Activated CD8-positive, alpha-beta memory T cell treated with anti-CD3 and anti-CD28 coated beads, Interleukin-2, amount 50 U/mL, for 24 hours (primary cell): ENCODE results near the gene AP1M1.
"Not testable (repeated sequence)": the region's sequence is repeated elsewhere in the genome, so short reads cannot be mapped to it uniquely, and the experiment has no call there.

ENCODE experiments used
- DNase-seq: peaks from one replicate; pipeline ENCODE4 v3.0.0-alpha.2; 2020; ENCODE audit errors: extremely low read depth

Gene AP1M1

DNA sequence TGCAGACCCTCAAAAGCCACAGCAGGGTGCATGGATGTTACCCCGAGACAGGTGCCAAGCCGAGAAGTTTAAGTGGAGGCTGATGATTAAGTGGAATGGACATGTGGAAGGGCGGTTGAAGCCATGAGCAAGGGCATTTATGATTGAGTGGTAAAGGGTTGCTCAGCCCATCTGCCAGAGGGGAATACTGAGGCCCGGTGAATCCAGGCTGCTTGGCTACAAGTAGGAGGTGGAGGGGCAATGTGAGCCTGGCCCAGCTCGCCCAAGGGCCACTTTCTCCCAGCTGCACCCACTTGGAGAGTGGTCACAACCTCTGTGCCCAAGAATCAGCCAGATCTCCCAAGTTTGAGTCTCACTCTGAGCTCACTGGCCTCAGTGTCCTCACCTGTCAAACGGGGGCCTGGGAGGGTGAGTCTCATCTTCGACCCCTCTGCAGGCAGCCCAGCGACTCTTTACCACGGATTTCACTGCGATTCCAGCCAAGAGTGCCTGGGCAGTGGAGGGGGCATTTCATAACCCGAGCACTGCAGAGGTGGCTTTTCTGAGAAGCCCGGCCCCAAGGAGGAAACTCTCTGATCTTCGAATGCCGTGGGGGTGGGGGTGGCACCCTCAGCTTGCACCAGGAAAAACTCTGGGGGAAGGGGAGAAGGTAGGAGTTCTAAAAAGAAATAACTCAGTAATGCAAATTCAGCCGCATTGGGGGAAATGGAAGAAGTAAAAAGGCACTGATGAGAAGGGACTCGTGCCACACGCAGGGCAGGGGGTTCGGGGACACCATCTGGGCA is 64.1 kb downstream of the AP1M1 start:
- DNase-seq: no peak

DNA sequence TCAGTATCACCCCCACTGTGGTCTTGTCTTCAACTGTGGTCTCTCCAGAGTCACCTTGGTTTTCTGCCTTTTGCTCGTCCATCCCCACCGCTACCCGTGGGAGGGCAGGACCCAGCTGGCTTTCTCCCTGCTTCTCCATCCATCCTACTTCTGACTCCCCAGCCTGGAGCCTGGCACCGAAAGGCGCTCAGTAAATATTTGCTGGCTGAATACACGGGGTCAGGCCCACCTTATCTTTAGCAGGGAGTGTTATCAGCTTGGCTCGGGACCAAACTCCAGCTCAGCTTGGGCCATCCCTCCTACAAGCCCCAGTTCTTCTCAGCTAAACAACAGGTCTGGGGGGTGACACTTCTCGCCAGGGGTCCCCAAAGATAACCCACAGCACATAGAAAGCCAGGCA is 64.9 kb downstream of the AP1M1 start:
- no peak for DNase-seq

DNA sequence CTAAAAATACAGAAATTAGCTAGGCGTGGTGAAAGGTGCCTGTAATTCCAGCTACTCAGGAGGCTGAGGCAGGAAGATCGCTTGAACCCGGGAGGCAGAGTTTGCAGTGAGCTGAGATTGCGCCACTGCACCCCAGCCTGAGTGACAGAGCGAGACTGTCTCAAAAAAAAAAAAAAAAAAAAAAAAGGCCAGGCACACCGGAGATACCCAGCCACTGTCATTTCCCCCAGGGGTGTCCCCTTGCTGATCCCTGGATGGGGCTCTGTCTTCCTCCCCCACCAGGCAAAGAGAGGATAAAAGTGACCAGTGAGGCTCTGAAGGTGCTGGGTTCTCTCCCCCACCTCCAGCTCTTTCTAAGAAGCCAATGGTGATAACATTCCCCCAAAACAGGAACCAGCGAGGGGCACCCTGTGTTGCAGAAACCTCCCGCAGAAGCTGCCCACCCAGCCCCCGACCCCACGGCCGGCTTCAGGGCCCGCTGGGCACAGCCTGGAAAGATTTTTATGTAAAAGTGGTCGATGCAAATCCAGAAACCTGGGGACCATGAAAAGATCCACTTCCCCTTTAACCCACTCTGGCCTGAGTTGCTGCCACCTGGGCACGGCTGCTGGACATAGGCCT is 65.5 kb downstream of the AP1M1 start:
- DNase-seq: no peak

DNA sequence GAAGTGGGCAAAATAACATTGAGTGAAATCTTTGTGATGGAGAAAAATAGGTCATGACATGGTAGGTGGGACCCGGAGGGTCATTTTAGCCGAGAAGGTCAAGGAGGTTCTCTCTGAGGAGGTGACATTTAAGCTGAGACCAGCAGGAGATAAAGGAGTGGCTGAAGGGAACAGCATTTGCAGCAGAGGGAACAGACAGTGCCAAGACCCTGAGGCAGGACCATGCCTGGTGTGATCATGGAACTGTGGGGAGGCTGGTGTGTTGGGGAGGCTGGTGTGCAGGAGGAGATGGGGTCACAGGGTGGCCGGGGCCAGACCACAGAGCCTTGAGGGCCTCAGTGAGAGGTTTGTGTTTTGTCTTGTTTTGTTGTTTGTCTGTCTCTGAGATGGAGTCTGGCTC is 67.5 kb downstream of the AP1M1 start:
- DNase-seq: no peak

DNA sequence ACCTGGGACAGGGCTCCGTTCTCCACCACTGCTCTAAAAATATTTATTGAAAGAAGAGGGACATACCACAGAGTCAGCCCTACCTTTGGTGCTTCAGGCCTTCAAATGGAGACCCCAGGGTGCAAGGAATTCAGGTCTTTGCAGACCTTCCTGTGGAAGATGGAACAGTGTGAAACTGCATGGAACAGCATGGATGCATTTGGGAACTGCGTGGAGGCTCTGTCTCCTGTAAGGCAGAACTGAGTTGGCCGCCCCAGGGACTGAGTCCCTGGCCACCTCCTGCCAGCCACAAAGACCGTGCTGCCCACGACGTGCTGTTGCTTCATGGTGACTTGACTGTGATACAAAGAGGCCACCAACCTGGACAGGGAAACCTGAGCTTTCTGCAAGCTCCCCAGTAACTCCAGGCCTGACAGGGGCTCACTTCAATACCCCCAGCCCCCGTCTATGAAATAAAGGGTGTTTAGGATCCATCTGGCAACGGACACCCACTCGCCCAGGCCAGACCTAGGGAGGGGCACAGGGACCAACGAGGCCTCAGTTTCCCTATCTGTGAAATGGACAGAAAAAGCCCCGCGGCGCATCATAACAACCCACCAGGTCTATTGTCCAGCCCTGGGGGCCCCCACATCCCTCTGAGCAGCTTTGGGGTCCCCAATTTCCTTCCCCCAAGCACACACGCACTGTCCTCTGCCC is 68.3 kb downstream of the AP1M1 start:
- no peak for DNase-seq

DNA sequence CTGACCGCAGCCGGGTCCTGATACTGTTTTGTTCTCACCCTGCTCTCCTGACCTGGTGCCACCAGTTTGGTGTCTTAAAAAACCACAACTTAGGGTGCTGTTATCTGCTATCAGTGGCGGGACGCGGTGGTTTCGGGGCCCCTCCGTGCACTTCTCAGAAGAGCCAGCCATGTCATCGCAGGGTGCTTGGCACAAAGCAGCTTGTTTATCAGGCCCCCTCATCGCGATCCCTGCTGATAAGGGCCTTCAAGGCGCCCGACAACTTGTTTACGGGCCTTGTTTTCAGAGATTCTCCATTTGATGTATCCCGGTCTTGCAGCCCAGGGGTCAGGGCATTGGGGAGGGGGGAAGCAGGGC is 68.9 kb downstream of the AP1M1 start:
- DNase-seq: peak; percentile 23

DNA sequence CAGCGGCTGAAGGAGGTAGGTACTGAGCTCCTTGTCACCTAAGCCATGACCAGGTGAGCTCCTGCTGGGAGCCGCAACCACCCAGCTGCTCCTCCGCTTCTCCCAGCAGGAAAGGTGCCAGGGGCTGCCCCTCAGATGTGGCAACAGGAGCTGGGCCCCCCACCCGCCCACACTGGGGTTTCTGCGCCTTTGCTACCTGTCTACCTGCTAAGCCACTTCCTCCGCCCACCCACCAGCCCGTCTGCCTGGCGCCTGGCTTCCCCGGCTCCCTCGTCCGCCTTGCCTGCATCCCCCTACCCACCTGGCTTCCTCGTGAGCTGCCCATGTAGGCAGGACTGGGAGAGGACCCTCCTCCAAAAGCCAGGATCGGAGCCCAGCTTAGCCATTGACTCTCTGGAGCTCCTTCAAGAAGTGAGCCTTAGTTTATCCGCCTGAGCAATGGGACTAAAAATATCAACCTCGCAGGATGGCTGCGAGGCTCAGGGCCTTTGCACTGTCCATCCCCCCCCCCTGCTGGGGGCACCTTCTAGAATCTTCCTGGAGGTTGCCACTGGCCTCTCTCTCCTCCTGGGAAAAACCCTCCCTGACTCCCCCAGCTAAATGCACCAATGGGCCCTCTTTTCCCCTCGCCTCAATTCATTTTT is 71.1 kb downstream of the AP1M1 start:
- no peak for DNase-seq

DNA sequence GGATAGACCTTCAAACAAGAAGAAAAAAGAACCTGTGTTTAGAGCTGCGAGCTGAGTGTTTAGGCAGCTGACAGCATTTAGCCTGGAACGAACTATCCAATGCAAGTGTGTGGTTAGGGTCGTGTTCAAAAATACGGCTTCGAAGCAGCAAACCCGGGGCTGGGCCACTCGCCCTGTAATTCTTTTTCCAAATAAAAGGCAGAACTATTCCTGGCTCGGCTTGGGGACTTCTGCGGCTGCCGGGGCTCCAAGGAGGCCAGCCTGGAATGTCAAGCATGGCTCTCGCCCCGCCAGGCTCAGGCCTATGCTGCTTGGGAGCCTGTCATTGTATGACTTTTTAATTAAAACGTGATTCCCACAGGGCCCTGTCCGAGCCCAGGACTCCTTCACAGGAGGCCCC is 75.2 kb downstream of the AP1M1 start:
- no peak for DNase-seq

DNA sequence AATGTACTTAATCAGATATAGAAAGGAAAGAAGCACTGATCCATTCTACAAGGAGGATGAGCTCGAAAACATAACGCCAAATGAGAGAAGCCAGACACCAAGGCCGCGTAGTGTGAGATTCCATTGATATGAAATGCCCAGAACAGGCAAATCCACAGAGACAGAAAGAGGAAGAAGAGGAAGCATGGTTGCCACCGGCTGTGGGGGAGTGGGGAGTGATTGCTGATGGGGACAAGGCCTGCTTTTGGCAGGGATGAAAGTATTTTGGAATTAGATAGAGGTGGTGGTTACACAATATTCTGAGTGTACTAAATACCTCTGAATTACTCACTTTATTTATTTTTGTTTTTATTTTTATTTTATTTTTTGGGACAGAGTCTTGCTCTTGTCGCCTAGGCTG is 76.7 kb downstream of the AP1M1 start:
- DNase-seq: no peak

DNA sequence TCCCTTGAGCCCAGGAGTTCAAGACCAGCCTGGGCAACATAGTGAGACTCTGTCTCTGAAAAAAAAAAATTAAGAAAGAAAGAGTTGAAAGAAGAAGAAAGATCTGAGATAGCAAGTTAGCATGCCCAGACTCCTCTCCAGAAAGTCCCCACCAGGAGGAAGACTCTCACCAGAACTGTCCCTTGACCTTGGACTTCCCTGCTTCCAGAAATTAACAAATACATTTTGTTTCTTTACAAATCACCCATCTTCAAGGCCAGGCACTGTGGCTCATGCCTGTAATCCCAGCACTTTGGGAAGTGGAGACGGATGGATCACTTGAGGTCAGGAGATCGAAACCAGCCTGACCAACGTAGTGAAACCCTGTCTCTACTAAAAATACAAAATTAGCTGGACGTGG is 82.6 kb downstream of the AP1M1 start:
- DNase-seq: no peak

DNA sequence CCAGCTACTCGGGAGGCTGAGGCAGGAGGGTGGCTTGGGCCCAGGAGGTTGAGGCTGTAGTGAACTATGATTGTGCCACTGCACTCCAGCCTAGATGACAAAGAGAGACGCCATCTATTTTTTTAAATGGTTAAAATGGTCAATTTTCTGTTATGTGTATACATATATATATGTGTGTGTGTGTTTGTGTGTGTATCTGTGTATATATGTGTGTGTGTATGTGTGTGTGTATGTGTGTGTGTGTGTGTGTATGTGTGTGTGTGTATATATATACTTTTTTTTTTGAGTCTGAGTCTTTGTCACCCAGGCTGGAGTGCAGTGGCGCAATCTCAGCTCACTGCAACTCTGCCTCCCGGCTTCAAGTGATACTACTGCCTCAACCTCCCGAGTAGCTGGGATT is 84.0 kb downstream of the AP1M1 start:
- no peak for DNase-seq

DNA sequence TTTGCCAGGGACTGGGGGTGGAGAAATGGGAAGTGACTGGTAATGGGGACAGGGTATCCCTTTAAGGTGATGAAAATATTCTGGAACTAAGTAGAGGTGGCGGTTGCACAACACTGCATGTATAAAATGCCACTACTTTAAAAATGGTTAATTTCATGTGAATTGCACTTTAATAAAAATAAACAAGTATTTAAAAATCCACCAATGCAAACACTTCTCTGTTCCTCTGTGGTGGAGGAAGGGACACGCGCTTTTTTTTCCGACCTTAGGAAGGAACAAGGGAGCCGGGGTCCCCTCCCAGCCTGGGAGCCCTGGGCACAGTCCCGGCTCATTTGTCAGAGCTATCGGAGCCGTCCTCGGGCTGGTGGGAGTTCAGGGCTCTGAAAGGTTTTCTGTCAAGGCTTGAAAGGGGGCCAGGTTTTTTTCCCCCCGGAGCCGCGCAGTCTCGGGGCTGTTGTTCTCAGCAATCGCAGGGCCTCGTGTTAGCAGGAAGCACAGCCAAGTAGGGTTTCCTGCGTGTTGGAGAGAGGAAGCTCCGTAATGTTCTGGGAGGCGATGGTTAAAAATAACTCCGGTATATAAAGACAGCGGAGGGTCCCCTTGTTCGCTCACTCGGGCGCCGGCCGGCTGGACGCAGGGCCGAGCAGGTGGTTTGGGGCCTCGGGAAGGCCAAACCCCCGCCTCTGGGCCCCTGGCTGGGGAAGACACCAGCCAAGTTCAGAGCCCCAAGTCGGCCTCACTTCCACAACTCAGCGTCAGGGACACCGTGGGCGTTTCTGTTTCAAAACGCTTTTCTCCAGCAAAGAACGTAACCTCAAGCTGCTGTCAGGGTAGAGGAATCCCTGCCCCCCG is 85.7 kb downstream of the AP1M1 start:
- DNase-seq: peak; percentile 63

DNA sequence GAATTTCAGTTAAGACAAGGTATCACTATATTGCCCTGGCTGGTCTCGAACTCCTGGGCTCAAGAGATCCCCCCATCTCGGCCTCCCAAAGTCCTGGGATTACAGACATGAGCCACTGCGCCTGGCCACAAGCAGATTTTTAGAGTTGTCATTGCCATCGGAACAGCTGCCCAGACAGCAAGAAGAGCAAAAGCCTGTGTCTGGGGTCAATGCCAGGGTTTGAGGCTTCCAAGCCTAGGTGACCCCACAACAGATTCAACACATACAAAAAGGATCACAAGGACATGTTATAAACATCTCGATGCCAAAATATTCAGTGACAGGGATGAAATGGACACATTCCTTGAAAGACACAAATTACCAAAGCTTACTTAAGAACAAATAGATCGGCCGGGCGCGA is 86.8 kb downstream of the AP1M1 start:
- no peak for DNase-seq

DNA sequence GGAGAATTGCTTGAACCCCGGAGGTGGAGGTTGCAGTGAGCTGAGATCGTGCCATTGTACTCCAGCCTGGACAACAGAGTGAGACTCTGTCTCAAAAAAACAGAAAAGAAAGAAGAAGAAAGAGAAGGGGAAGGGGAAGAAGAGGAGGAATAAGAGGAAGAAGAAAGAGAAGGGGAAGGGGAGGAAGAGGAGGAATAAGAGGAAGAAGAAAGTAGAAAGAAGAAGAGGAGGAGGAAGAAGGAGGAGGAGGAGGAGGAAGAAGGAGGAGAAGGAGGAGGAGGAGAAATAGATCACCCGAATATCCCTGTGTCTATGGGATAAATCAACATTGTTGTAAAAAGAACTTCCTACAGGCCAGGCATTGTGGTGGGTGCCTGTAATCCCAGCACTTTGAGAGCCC is 87.4 kb downstream of the AP1M1 start:
- DNase-seq: not testable (repeated sequence)

DNA sequence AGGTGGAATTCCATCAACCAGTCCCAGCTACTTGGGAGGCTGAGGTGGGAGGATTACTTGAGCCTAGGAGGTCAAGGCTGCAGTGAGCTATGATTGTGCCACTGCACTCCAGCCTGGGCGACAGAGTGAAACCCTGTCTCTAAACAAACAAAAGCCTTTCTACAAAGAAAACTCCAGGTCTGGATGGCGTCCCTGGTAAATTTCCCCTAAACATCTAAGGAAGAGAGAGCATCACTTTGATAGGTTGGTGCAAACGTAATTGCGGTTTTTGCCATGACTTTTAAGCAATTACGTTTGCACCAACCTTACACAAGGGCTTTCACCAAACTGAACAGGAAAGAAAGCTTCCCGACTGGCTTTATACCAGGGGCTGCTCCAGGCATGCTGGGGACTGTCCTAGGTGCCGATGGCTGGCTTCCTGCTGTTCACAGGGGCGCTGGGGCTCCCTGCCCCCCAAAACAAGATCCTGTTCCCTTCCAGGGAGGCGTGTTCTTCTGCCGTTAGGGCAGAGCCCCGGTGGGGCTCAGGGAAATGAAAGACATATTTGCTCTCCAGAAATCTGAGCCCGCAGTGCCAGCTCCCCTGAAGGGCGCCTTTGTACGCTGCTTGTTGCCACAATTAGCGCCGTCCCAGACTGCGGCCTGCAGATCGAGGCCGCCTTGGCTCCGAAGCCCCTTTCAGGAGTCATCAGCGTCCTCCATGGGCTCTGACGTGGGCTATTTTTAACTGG is 88.2 kb downstream of the AP1M1 start:
- no peak for DNase-seq

DNA sequence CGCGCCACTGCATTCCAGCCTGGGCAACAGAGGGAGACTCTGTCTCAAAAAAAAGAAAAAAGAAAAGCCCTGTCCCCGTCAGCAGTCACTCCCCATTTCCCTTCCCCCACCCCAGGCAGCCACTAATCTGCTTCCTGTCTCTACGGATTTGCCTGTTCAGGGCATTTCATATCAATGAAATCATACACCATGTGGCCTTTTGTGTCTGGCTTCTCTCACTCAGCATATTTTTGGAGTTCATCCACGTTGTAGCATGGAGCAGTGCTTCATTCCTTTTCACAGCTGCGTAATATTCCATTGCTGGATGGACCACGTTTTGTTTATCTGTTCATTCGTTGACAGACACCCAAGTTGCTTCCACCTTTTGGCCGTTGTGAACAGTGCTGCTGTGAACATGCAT is 90.8 kb downstream of the AP1M1 start:
- no peak for DNase-seq

DNA sequence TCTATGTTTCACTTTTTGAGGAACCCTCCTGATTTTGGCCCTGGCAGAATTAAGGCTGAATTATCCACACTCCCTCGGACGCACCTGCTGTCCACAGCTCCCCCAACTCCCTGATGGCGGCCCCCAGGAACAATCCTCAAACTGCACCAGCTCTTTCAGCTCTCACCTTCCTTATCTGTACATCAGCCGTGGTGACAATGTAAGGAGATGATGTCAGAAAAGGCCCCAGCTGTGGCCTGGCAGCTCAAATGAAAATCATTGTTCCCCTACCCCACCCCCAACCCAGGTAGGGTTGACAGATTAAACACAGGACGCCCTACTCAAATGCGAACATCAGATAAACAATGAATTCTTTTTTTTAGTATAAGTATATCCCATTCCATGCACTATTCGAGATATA is 91.9 kb downstream of the AP1M1 start:
- no peak for DNase-seq

DNA sequence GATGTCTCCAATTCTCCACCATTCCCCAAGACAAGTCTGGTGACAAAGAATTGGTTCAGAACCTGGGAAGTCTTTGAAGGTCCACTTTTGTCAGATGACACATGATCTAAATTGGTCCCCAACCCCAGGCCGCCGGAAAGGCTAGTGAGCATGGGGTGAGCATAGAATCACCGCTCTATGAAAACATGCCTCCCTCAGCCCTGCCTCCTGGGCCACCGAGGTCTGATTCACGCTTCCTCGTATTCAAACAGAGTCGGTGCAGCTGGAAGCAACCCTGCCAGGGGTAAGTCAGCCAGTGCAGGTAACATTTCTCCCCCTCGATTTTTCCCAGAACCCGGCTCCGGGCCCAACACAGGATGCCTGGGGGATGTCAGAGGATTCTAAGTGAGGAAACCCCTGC is 93.0 kb downstream of the AP1M1 start:
- no peak for DNase-seq

DNA sequence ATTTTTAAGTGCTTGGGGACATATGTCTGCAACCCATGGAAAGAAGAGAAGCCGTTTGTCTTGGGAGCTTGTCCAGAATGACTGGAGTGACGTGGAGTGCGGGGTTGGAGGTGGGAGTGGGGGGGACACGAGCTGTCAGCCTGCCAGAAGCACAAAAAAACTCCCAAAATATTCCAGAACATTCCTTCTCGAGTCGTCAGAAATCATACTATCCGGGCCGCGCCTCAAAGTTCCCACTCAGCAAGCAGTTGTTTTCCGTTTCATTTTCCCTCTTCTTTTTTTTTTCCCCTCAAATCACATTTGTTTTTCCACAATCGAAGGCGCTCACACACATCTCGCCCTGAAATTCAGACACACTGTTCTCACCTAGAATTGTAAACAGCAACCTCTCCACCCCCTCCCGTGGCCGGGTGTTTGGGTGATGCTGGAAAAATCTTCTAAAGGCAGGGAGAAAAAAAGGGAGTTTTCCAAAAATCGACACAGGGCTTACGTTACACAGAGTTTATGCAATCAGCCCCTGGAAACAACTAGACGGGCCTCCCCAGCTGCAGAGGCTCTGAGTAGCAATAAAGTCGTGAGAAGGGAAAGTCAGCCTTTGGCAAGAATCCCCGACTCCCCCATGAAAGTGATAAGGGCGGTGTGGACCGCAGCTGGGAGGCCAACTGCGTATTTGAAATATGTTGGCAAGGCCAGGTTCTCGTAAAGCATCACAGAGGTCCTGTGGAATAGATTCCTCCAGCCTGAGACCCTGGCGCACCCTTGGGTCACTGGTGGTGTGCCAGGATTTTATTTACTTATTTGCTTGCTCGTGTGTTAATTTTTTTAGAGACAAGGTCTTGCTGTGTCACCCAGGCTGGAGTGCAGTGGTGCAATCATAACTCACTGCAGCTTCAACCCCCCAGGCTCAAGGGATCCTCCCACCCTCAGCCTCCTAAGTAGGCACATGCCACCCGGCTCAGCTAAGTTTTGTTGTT is 95.7 kb downstream of the AP1M1 start:
- DNase-seq: no peak

DNA sequence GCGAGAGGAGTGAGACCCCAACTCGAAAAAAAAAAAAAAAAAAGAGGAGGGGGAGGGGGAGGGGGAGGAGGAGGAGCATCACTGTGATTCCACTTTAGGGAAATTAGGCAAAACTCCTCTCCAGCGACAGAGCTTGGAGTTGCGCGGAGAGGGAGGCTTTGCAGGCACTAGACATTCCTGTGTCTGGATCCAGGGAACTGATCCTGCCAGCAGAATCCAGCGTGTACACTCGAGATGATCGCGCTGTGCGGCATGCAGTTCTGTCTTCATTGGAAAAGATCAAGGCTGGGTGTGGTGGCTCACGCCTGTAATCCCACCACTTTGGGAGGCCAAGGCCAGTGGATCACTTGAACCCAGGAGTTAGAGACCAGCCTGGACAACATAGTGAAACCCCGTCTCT is 97.3 kb downstream of the AP1M1 start:
- no peak for DNase-seq
